Measurements from ENCODE around the gene OR4D2.

Gene OR4D2

DNA sequence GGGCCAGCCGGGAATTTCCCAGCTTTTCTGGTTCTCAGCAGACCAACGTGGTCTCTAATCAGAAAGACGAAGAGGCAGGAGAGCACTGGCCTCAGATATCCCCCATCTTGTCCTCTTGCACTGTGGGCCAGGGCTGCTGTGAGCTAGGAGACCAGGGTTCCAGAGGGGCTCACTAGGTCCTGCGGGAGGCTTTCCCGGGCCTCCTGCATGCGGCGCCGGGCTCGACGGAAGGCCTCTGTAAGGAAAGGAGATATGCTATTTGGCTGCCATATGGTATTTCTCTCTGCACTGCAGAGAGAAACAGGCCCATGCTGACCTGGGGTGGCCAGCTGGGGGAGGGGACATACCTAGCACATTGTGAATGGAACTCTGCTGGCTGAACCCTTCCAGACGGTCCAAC, 39.2 kb downstream of the OR4D2 start:
- DNase-seq (ENCODE audit: low spot score in 2 of 2), result no peak
- Histone ChIP-seq H3K4me1 (no peaks in the 10 kb centered on the region), H3K27me3 (ENCODE audit: low read depth) (no peaks in the 10 kb centered on the region), H3K36me3 (replicated peaks) (no peaks in the 10 kb centered on the region), H3K9me3 (no peaks in the 10 kb centered on the region), H3K4me3 (no peak overlapping the region)
- in situ Hi-C loops (cut with MboI; ENCODE audit: low sequenced_read_pairs), result no loop called here

DNA sequence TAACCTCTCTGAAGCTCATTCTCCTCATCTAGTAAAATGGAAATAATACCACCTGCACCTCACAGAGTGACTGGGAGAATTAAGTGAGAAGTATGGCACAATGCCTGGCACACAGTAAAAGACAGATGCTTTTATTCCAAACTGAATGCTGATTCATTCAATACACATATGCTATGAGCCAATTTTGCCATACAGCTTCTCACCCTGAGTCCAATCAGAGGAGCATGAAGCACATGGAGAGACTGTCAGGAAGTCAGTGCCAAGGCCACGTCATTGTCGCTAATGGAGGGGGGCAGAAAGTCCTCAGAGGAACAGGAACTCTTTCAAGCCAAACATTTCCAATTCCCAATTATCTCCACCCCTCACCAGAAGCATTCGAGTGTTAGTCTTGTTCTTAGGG, 40.7 kb downstream of the OR4D2 start:
- no peaks in the 10 kb centered on the region for H3K4me1 ChIP-seq
- in situ Hi-C loops (cut with MboI; ENCODE audit: low sequenced_read_pairs), result no loop called here
- no peaks in the 10 kb centered on the region for H3K27me3 ChIP-seq (ENCODE audit: low read depth)
- no peak overlapping the region for H3K4me3 ChIP-seq
- DNase-seq (ENCODE audit: low spot score in 2 of 2), result no peak
- peaks cover 3% of the 10 kb centered on the region for H3K36me3 ChIP-seq (replicated peaks)
- H3K9me3 ChIP-seq, result no peaks in the 10 kb centered on the region

DNA sequence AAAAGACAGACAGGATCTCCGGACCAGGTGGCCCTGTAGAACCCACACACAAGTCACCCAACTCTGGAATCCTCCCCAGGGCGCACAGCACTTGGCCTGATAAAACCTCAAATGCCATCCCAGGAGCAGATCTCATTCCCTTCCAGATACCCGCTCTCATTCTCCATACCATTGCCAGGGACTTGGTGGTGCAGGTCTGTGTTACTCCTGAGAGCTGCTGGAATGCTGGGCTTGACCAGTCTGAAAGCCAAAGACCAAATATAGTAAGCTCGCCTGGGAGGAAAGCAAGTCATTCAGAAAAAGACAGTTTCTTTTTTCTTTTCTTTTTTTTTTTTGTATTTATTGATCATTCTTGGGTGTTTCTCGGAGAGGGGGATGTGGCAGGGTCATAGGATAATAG, 41.6 kb downstream of the OR4D2 start:
- H3K27me3 ChIP-seq (ENCODE audit: low read depth), result no peaks in the 10 kb centered on the region
- no peak overlapping the region for H3K4me3 ChIP-seq
- in situ Hi-C loops (cut with MboI; ENCODE audit: low sequenced_read_pairs), result no loop called here
- no peaks in the 10 kb centered on the region for H3K4me1 ChIP-seq
- H3K36me3 ChIP-seq (replicated peaks), result peaks cover 9% of the 10 kb centered on the region
- DNase-seq (ENCODE audit: low spot score in 2 of 2), result no peak
- no peaks in the 10 kb centered on the region for H3K9me3 ChIP-seq

DNA sequence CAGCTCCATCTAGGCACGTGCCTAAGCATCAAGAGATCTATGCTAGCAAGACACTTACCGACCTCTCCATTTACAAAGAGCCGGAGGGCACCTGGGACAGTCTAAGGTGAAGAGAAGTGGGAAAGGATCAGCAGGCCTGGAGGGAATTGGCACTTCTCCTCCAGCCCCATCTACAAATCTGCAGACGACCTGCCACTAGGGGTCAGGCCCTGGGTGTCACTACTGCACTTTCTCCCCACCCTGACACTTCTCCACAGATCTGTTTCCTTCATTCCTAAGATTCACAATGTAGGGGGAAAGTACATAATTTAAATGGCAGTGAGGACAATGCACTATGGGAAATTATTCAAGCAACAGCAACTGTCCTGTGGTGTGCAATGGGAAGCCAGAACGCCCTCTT, 44.1 kb downstream of the OR4D2 start:
- in situ Hi-C loops (cut with MboI; ENCODE audit: low sequenced_read_pairs), result no loop called here
- Histone ChIP-seq H3K9me3 (no peaks in the 10 kb centered on the region), H3K4me3 (no peak overlapping the region), H3K4me1 (no peaks in the 10 kb centered on the region), H3K27me3 (ENCODE audit: low read depth) (no peaks in the 10 kb centered on the region), H3K36me3 (replicated peaks) (peaks cover 12% of the 10 kb centered on the region)
- no peak for DNase-seq (ENCODE audit: low spot score in 2 of 2)

DNA sequence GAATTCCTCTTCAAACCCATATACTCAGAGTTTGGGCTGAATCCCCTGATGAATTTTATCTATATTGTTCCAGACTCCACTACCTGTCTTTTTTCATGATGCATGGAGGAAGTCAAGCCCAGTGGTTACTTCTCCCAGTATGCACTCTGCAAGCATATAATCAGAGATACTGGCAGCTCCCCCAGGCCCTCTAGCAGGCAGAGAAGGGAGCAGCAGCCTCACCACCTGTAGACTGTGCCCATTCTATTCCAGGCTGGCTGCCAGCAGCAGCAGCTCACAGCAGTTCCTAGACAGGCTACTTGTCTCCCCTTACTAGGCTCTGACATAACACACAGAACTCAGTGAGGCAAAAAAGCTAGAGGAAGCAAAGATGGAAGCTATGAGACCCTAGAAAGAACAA, 48.9 kb downstream of the OR4D2 start:
- in situ Hi-C loops (cut with MboI; ENCODE audit: low sequenced_read_pairs), result no loop called here
- peaks cover 15% of the 10 kb centered on the region for H3K36me3 ChIP-seq (replicated peaks)
- no peaks in the 10 kb centered on the region for H3K27me3 ChIP-seq (ENCODE audit: low read depth)
- H3K4me1 ChIP-seq, result peaks cover 4% of the 10 kb centered on the region
- no peak overlapping the region for H3K4me3 ChIP-seq
- no peak for DNase-seq (ENCODE audit: low spot score in 2 of 2)
- no peaks in the 10 kb centered on the region for H3K9me3 ChIP-seq

DNA sequence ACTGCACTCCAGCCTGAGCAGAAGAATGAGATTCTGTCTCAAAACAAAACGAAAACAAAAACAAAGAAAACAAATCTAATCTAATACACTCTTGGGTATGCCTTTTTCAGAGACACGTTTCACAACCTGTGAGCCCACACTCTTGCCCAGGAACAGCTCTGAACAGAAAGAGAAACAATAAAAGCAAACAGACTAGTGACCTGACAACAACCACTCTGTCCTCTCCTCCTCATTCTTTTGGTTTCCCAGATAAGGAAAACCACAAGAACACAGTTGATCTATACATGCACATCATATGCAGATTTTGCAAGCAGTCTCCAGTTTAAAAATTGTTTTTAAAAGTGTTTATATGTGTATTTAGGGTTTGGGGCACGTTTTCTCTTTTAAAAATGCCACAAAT, 51.0 kb downstream of the OR4D2 start:
- Histone ChIP-seq H3K4me1 (peaks cover 4% of the 10 kb centered on the region), H3K9me3 (no peaks in the 10 kb centered on the region), H3K4me3 (no peak overlapping the region), H3K36me3 (replicated peaks) (peaks cover 9% of the 10 kb centered on the region), H3K27me3 (ENCODE audit: low read depth) (no peaks in the 10 kb centered on the region)
- DNase-seq (ENCODE audit: low spot score in 2 of 2), result no peak
- in situ Hi-C loops (cut with MboI; ENCODE audit: low sequenced_read_pairs), result no loop called here

DNA sequence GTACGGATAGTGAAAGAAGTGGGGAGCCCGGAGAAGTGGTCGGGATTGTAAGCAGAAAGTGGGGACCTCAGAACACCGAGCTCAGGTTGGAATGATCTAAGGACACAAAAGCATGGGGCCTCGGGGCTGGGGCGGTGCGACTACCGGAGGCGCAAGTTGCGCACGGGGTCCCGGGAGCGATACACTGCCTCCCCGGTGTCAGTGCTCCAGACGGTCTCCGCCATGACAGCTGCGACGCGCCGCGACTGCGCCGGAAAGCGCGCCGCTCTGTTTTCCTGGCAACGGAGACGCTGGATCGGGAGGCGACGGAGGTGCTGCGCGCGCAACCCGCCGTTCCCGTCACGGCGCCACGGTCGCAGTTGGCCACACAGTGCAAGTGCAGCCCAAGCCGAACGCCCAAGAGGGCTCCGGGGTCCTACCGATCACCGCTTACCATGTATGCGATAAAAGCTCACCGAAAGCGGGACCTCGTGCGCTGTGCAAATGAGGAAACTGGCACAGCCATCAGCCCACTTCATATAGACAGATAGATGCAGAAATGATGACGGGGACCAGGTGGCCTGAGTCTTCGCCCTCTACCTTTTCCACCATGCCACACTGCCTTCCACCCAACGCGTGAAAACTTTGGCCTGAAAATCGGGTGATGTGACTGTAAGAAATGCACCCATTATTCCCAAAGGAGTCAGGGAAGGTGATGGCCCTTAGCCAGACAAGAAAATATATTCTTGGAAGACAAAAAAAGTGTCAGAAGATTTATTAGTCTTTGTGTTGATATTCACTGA, 52.4 kb downstream of the OR4D2 start, which contains the start of gene MKS1:
MKS1 (minus strand) TSS at position 249 of the 782 bp plus-strand sequence; CDS start at position 224, 25 bp downstream.
- Histone ChIP-seq H3K4me1 (peaks cover 4% of the 10 kb centered on the region), H3K4me3 (peak within 1 kb of the TSS; percentile 81), H3K27me3 (ENCODE audit: low read depth) (no peaks in the 10 kb centered on the region), H3K36me3 (replicated peaks) (peaks cover 6% of the 10 kb centered on the region; the same call in 1 of the 2 replicates), H3K9me3 (no peaks in the 10 kb centered on the region)
- peak; percentile 83 to 95 for DNase-seq (ENCODE audit: low spot score in 2 of 2)
- in situ Hi-C loops (cut with MboI; ENCODE audit: low sequenced_read_pairs), result no loop called here

DNA sequence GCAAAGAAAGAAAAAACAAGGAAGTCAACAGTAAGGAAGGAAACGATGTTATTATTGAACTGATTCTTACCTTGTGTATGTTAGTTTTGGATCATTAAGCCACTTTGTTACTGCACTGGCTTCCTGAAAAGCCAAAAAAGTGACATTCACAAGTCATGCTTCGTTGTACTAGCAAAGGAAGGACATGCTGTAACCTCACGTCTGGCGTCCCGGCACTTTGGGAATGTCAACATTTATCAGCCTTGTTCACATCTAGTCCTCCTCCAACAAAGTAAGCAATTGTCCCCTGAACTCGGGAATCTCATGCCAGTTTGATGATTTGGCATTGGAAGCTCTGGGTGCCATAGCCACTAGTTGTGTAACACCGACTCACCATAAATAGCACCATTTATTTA, 53.0 kb downstream of the OR4D2 start:
- in situ Hi-C loops (cut with MboI; ENCODE audit: low sequenced_read_pairs), result no loop called here
- DNase-seq (ENCODE audit: low spot score in 2 of 2), result no peak

More for the DNA sequence above, 53.0 kb downstream of the OR4D2 start:
- Histone ChIP-seq H3K27me3 (ENCODE audit: low read depth) (no peaks in the 10 kb centered on the region; the same call in 1 of the 2 replicates), H3K9me3 (no peaks in the 10 kb centered on the region), H3K36me3 (replicated peaks) (peaks cover 6% of the 10 kb centered on the region; the same call in 1 of the 2 replicates), H3K4me1 (peaks cover 4% of the 10 kb centered on the region), H3K4me3 (no peak overlapping the region; the same call in 1 of the 2 replicates)

Data from HAP-1 (cell line).